Astrocyte of the cerebellum (primary cell): Measurements from ENCODE around the gene RHD.
A peak's percentile ranks its signal among the peaks of the same experiment; 100 is the strongest.

Experiments used
- DNase-seq: peaks from one replicate; pipeline ENCODE4 v3.0.0-alpha.2; 2011; ENCODE audit warnings: low read depth
- H3K4me3 ChIP-seq: 2 replicates; pipeline ENCODE4 v1.5.1; 2011; ENCODE audit warnings: mild to moderate bottlenecking, low read depth, low read length, moderate library complexity
- CTCF ChIP-seq: IDR thresholded peaks from 2 replicates; pipeline ENCODE4 v1.5.1; 2012; ENCODE audit warnings: low read length, low read depth, moderate library complexity, mild to moderate bottlenecking; ENCODE audit errors: missing control alignments
- in situ Hi-C: cut with HindIII; loops from 2 replicates; pipeline ENCODE4 v1.10.0; 2017; ENCODE audit warnings: low sequenced_read_pairs

Gene RHD

GRCh38 chr1:25238046-25238445, 34.3 kb upstream of the RHD start:
- no peak for TF ChIP-seq CTCF
- DNase-seq: no peak
- H3K4me3 ChIP-seq: no peak overlapping the region
- in situ Hi-C loops: no loop called here

DNA sequence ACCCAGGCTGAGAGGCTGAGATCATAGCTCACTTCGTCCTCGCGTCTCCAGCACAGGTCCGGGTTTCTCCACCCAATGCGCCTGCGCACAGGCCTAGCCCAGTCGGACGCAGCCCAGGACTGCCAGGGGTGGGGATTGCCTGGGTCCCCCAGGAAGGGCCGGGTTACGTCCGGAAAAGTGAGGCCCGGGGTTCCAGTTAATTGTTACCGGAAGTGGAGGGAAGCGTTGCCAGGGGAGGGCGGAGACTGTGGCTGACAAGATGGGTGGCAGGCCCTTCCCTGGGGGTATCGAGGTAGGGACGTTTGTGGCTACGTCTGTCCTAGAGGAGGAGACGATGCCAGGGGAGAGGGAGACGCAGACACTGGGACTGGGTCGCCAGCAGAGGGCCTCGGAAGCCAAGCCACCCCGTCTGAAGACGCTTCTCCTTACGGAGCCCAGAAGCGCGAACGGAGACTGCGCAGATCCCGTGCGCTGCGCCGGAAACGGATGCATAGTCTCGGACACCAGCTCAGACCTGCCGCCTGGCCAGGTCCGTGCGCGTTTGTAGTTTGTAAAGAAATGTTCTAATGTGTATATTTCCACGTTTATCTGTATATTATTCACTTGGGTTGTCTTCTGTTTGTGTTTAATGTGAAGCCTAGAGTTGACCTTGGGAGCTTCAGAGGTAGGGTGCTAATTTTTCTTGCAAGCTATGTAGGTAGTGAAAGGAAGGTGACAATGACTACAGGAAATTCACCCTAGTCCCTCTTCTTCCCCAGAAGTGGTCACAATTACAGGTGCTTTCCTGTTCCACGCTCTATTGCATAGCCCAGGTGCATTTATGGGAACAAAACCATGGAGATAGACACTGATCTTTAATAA, 32.4 kb upstream of the RHD start:
- H3K4me3 ChIP-seq: peak overlapping the region; percentile 43
- DNase-seq: peak; percentile 65
- TF ChIP-seq CTCF: peak; percentile 60
- in situ Hi-C loops: no loop called here

GRCh38 chr1:25243907-25244306, 28.4 kb upstream of the RHD start:
- in situ Hi-C loops: no loop called here
- no peak for DNase-seq
- no peak overlapping the region for H3K4me3 ChIP-seq
- TF ChIP-seq CTCF: no peak

- DNase-seq: no peak
- no peak for TF ChIP-seq CTCF
- in situ Hi-C loops: no loop called here
- peak overlapping the region; percentile 99 for H3K4me3 ChIP-seq
Observed at GRCh38 chr1:25245393-25245792, 26.9 kb upstream of the RHD start.

GRCh38 chr1:25245809-25246599, 26.3 kb upstream of the RHD start:
- TF ChIP-seq CTCF: no peak
- DNase-seq: no peak
- in situ Hi-C loops: no loop called here
- H3K4me3 ChIP-seq: peak overlapping the region; percentile 99

GRCh38 chr1:25246600-25247023, 25.7 kb upstream of the RHD start:
- in situ Hi-C loops: no loop called here
- no peak for DNase-seq
- H3K4me3 ChIP-seq: peak overlapping the region; percentile 99
- no peak for TF ChIP-seq CTCF
